GM12801 (cell line): Measurements from ENCODE around the gene STAT3.

Experiments
- TF ChIP-seq, protein P1 (sequence below): IDR thresholded peaks from one replicate; pipeline ENCODE4 v1.5.1; 2011; ENCODE audit warnings: control low read depth; ENCODE audit not compliant: insufficient read length; ENCODE audit errors: extremely low read depth

STAT3 gene

DNA sequence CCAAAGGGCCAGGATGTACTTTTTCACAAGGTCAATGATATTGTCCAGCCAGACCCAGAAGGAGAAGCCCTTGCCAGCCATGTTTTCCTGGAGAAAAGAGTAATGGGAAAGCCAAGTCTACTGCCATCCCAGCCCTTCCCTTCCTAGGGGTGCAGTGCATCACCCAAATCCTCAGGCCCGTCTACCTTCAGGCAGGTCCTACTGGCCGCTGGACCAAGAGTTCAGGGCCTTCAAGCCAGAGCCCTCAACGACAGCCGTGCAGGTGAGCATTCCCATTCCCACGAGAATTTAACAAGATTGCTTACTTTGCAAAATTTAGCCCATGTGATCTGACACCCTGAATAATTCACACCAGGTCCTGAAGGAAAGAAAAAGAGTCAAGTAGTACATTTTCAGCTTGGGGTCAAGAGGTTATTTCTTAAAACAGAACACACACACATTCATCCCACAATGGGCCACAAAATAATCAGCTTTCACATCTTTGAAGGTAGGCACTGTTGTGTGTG lies 64.9 kb downstream of the STAT3 start:
- TF ChIP-seq, protein P1, sequence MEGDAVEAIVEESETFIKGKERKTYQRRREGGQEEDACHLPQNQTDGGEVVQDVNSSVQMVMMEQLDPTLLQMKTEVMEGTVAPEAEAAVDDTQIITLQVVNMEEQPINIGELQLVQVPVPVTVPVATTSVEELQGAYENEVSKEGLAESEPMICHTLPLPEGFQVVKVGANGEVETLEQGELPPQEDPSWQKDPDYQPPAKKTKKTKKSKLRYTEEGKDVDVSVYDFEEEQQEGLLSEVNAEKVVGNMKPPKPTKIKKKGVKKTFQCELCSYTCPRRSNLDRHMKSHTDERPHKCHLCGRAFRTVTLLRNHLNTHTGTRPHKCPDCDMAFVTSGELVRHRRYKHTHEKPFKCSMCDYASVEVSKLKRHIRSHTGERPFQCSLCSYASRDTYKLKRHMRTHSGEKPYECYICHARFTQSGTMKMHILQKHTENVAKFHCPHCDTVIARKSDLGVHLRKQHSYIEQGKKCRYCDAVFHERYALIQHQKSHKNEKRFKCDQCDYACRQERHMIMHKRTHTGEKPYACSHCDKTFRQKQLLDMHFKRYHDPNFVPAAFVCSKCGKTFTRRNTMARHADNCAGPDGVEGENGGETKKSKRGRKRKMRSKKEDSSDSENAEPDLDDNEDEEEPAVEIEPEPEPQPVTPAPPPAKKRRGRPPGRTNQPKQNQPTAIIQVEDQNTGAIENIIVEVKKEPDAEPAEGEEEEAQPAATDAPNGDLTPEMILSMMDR, result no peak

DNA sequence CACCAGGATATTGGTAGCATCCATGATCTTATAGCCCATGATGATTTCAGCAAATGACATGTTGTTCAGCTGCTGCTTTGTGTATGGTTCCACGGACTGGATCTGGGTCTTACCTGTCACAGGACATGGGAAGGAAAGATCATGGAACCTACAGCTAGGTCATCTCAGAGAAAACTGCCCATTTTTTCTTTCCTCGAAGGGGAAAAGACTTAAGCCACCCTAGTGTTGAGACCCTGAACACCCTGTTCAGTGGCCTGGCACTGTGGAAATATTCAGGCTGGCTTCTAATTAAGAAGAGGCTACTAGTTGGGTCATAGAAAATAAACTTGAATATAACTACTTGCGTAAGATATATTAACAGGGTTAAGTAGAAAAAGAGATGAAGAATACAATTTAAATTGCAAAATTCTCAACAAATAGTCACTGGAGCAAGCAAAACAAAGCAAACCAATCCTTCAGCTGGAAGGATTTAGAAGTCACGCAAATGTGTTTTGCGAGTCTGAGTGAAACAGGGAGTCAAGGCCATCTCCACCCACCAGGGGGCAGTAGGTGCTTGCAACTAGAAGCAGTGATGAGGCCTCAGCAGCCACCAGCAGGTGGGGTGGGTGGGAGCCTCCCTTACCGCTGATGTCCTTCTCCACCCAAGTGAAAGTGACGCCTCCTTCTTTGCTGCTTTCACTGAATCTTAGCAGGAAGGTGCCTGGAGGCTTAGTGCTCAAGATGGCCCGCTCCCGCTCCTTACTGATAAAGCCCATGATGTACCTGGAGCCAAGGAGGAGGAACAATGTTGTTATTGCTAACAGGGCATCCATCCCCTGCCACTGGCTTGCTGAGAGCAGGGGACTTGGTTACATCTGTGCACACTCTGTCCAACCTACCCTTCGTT lies 65.6 kb downstream of the STAT3 start:
- TF ChIP-seq, protein P1, result peak; percentile 91

DNA sequence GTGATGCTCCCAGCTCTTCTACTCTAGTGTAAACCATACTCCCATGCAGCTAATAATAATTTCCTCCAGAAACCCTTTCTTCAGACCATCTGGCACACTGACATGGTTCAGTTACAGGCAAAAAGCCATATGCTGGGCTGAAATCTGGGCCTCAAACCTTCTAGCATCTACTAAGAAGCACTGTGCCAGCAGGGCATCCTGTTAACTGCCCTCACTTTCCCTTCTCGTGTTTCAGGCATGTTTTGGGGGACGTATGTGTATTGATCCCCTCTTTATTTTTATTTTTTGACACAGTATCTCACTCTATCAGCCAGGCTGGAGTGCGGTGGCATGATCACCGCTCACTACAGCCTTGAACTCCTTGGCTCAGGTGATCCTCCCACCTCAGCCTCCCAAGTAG lies 66.7 kb downstream of the STAT3 start:
- TF ChIP-seq, protein P1, result no peak

DNA sequence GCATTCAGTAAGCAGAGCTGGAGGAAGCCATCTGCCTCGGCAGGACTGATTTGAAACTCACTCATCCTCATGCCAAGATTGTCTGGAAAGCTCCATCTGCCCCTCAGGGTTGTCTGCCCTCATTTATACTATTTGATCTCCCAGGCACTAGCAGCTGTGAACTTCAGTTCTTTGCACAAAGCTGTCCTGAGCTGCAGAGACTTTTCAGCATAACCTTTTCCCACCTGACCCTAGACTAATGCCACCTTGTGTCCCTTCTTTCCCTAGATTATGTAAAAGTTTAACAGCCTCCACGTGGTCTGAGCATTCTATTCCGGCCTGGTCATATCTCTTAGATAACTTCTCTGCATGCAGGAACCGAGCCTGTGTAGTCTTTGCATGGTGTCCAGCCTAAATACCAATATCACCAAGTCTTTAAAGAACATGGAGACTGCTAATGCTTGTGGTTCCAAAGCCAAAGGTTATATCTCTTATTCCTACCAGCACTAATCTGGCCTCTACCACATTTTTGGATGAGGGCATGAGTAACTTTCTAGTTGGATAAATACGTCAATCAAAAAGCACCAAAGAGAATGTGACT lies 70.9 kb downstream of the STAT3 start:
- TF ChIP-seq, protein P1, result no peak

DNA sequence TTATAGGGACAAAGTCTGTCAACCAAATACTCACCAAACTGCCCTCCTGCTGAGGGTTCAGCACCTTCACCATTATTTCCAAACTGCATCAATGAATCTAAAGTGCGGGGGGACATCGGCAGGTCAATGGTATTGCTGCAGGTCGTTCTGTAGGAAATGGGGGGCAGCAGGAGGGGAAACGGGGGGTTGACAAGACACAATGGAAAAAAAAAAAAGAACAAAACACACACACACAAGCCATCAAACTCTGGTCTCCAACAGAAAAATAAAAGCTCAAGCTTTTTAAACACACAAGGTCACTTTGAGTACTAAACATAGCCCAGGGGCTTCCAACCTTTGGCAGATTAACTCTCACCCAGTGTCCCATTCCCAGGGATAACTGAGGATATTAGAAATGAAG lies 71.5 kb downstream of the STAT3 start:
- TF ChIP-seq, protein P1, result no peak

DNA sequence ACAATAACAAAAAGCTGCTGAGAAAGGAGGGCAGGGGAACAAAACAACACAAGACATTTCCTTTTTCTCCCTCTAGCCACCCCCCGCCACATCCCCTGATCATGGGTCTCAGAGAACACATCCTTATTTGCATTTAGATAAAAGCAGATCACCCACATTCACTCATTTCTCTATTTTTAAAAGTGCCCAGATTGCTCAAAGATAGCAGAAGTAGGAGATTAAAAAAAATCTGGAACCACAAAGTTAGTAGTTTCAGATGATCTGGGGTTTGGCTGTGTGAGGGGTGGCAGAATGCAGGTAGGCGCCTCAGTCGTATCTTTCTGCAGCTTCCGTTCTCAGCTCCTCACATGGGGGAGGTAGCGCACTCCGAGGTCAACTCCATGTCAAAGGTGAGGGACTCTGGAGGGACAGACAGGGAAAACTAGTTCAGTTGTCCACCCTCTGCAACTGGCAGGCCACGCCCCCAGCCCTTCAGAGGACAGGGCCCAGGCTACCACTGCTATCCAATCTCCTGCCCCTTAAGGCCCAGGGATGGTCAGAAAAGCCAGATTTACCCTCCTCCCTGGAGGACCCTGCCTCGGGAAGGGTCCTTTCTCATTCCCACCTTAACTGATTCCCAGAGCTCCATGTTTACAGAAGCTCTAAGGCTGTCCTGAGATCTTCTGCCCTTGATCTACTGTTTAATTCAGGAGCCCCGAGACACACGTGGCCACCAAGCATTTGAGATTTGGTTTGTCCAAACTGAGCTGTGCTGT lies 72.7 kb downstream of the STAT3 start:
- TF ChIP-seq, protein P1, result no peak
